Measurements from ENCODE around the gene PNKP.

Gene PNKP

DNA sequence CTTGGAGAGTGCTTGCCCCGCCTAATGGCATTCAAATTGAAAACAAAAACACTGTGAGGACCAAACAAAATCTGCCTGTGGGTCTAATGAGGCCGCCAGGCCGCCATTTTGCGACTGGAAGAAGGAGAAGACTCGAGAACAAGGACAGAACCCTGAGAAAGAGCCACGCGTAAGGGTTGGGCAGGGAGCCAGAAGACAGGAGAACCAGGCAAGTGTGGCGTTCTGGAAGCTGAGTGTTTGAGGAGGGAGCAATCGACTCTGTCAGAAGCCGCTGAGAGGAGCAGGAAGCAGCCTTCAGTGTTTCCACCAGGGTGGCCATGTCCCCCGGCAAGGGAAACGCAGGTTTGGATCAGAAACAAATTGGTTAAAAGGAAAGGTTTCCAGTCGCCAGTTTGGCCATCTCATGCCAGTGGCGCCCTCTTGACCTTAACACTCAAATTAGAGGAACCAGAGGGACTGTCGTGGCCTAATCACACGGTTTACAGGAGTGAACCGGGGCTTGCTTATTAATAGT lies 26.6 kb downstream of the PNKP start:
- CTCF ChIA-PET, result no interaction called here
- POLR2A ChIA-PET, result no interaction called here
- TF ChIP-seq, protein P1, sequence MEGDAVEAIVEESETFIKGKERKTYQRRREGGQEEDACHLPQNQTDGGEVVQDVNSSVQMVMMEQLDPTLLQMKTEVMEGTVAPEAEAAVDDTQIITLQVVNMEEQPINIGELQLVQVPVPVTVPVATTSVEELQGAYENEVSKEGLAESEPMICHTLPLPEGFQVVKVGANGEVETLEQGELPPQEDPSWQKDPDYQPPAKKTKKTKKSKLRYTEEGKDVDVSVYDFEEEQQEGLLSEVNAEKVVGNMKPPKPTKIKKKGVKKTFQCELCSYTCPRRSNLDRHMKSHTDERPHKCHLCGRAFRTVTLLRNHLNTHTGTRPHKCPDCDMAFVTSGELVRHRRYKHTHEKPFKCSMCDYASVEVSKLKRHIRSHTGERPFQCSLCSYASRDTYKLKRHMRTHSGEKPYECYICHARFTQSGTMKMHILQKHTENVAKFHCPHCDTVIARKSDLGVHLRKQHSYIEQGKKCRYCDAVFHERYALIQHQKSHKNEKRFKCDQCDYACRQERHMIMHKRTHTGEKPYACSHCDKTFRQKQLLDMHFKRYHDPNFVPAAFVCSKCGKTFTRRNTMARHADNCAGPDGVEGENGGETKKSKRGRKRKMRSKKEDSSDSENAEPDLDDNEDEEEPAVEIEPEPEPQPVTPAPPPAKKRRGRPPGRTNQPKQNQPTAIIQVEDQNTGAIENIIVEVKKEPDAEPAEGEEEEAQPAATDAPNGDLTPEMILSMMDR (IDR thresholded peaks at IDR 0.05; ENCODE audit: insufficient read depth, low read length, missing control alignments), result no peak

DNA sequence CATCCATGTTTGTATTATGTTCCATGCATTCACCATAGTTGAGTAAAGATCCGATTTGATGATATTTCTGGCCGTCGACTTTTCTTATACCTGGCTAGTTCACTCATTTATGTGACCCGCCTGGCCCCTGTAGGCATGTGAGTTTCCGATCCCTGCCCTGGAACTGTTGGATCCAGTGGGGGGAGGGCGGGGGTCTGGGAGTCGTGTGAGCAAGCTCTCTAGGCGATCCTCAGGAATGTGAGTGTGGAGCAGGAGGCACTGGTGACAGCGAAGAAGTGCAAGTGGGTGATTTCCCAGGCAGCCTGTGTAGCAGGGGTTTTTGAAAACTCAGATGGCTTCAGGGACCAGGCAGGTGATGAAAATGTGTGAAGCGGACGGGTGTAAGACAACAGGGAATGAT lies 27.1 kb downstream of the PNKP start:
- ChIA-PET POLR2A (no interaction called here), CTCF (interaction anchor here (0.6 to 1.0 kb wide), 2 partner anchors 11 to 104 kb away, joined by 3 to 4 read pairs; partner anchors contain the start of gene PTOV1)
- H3K4me3 ChIP-seq (ENCODE audit: low read depth, low read length), result no peak overlapping the region
- TF ChIP-seq, protein P1 (IDR thresholded peaks at IDR 0.05; ENCODE audit: insufficient read depth, low read length, missing control alignments), result no peak
- no peak for DNase-seq (ENCODE audit: low read depth, low spot score)

More for the DNA sequence above, 26.6 kb downstream of the PNKP start:
- no peak overlapping the region for H3K4me3 ChIP-seq (ENCODE audit: low read depth, low read length)
- DNase-seq (ENCODE audit: low read depth, low spot score), result no peak

DNA sequence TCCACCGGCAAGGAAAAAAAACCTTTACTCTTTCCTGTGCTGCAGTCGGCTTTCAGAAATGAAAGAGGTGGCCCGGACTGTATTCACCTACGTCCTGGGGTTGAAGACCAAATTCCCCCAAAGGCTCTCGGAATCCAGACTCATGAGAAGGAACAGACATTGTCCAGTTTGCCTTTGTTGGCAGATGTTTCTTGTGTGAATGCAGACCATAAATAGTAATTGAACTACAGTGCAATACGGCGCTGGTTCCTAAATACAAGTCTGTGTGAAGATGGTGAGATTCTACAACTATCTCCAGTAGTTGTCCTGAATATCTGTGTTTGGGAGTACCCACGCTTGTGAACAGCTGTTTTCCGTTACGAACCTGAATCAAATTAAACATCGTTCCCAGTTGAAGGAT lies 27.7 kb downstream of the PNKP start:
- no peak for DNase-seq (ENCODE audit: low read depth, low spot score)
- TF ChIP-seq, protein P1 (IDR thresholded peaks at IDR 0.05; ENCODE audit: insufficient read depth, low read length, missing control alignments), result no peak
- ChIA-PET POLR2A (no interaction called here), CTCF (interaction anchor here (0.6 to 1.0 kb wide), 2 partner anchors 11 to 104 kb away, joined by 3 to 4 read pairs; partner anchors contain the start of gene PTOV1)
- H3K4me3 ChIP-seq (ENCODE audit: low read depth, low read length), result no peak overlapping the region

DNA sequence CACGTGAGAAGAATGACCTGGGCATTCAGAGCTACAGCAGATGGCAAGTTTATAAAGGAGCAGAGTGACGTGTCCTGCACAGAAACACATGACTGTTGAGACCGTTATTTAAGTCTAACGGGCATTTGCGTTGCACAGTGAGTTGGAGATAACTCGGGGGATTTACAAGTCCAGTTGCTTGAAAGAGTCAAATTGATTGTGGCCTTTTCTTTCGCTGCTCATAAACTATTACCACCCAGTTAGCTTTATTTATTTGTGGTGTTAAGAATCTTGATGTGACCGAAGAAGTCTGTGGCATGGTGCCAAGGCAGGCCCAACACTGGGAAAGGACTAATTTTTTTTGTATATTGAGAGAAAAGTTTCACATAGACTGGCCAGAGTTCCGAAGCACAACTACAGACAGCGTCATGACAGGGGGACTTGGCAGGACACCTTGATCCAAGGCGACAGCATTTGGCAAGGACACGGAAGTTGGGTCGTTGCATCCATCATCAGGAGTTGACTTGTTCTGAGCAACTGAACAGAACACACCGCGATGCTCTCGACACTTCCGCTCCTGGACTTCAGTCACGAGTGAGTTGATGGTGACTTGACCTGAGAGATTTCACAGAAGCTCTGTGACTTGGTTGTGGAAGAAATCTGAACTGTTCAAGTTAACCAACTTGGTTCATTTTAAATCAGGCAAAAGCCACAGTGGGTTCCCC lies 28.3 kb downstream of the PNKP start:
- no peak for DNase-seq (ENCODE audit: low read depth, low spot score)
- H3K4me3 ChIP-seq (ENCODE audit: low read depth, low read length), result no peak overlapping the region
- TF ChIP-seq, protein P1 (IDR thresholded peaks at IDR 0.05; ENCODE audit: insufficient read depth, low read length, missing control alignments), result no peak
- ChIA-PET CTCF (interaction anchor here (1.0 kb wide), 1 partner anchor 12 kb away, joined by 4 read pairs; the partner anchor contains the start of gene PTOV1), POLR2A (no interaction called here)

DNA sequence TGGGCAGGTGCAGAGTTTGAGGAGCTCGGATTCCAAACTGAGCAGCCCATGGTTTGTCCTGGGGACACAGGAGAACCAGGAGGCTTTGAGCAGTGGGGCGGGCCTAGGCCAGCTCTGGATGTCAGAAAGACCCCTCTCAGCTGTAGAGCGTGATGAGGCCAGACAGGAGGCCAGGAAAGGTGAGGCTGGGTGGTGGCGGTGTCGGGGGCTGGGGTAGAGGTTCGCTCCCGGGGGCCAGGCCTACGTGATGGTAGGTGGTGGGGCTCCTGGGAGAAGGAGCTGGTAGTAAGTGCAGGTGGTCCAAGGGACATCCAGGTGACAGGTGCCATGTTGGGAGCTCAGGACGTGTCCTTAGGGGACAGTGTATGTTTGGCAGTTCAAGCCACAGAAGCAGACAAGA lies 30.0 kb downstream of the PNKP start:
- POLR2A ChIA-PET, result interaction anchor here (1.1 kb wide), 1 partner anchor 13 kb away, joined by 4 read pairs; the partner anchor contains the start of gene PTOV1
- no peak overlapping the region for H3K4me3 ChIP-seq (ENCODE audit: low read depth, low read length)
- no peak for DNase-seq (ENCODE audit: low read depth, low spot score)
- TF ChIP-seq, protein P1 (IDR thresholded peaks at IDR 0.05; ENCODE audit: insufficient read depth, low read length, missing control alignments), result no peak
- CTCF ChIA-PET, result interaction anchor here (1.5 kb wide), 1 partner anchor 13 kb away, joined by 3 read pairs; no protein-coding TSS in a partner anchor

DNA sequence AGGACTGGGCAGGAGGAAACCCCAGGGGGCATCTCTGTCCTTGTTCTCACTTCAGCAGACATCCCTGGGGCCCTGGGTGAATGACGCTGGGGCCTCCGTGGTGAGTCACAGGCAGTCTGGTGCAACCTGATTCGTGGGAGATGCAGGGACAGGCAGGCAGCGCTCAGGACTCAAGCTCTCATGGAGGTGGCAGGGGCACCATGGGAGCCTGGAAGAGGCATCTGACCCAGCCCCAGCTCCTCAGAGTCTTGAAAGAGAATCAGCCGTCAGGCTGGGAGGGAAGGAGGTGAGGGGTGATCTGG lies 30.4 kb downstream of the PNKP start:
- TF ChIP-seq, protein P1 (IDR thresholded peaks at IDR 0.05; ENCODE audit: insufficient read depth, low read length, missing control alignments), result no peak
- CTCF ChIA-PET, result interaction anchor here (1.5 kb wide), 1 partner anchor 12 kb away, joined by 3 read pairs; no protein-coding TSS in a partner anchor
- POLR2A ChIA-PET, result interaction anchor here (1.1 kb wide), 1 partner anchor 14 kb away, joined by 4 read pairs; the partner anchor contains the start of gene PTOV1
- no peak overlapping the region for H3K4me3 ChIP-seq (ENCODE audit: low read depth, low read length)
- no peak for DNase-seq (ENCODE audit: low read depth, low spot score)
